Activated gamma-delta T cell treated with anti-CD3 and anti-CD28 coated beads, Interleukin-2, amount 50 U/mL, for 16 hours (primary cell): ENCODE measurements around the gene FBXW12.
"Not testable (repeated sequence)": the region's sequence is repeated elsewhere in the genome, so short reads cannot be mapped to it uniquely, and the experiment has no call there.

Experiments
- DNase-seq: peaks from one replicate; pipeline ENCODE4 v3.0.0-alpha.2; 2020; ENCODE audit warnings: low read depth

The FBXW12 gene, protein sequence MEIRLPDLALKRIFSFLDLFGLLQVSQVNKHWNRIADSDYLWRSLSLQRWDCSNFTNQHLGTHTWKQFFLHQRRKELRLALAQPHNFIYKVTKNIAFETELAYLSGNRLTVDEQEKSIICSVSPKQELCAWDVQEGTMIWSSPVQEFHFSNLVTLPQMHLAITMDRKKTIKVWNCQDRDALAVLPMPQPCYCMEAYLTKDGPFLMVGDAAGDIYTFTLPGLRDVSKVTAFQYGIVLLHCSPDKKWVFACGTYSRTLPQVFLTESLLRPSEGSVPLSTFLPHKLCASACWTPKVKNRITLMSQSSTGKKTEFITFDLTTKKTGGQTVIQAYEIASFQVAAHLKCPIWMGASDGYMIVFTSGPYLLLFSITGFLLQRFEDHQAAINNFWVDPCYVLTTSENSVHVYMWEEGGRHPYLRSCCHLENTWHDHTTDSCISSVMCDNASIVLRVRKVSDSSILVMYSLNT

DNA sequence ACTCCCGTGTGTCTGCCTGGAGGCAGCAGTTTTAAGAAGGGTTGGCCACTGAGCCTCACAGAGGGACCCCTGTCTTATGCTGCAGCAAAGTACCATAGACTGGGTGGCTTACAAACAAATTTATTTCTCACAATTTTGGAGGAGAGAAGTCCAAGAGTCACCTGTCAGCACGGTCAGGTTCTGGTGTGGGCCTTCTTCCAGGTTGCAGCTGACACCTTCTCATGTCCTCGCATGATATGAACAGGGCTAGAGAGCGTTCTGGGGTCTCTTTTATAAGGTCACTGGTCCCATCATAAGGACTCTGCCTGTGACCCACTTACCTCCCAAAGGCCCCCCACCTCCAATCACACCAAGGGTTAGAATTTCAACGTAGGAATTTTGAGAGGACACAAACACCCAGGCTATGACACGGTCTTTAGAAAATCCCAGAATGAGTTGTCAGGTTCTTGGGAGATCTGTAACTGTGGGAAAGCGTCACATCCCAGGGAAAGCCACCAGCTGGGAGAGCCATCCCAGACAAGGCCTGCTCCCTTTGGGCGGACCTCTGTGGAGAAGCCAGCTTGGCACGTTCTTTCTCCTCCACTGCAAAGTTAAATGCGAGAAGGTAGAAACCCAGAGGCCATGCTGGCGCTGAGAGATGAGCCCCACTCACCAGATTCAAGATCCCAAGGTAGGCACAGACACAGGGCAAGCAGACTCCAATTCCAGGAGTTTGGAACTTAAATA lies at the start of gene FBXW12:
TSS of gene FBXW12 (plus strand) at position 569 of the 726 bp plus-strand sequence. CDS start 549 bp downstream, outside the sequence.
- no peak for DNase-seq

- not testable (repeated sequence) for DNase-seq
These were observed 40.1 kb upstream of the FBXW12 start for GRCh38 chr3:48331706-48332435.

DNA sequence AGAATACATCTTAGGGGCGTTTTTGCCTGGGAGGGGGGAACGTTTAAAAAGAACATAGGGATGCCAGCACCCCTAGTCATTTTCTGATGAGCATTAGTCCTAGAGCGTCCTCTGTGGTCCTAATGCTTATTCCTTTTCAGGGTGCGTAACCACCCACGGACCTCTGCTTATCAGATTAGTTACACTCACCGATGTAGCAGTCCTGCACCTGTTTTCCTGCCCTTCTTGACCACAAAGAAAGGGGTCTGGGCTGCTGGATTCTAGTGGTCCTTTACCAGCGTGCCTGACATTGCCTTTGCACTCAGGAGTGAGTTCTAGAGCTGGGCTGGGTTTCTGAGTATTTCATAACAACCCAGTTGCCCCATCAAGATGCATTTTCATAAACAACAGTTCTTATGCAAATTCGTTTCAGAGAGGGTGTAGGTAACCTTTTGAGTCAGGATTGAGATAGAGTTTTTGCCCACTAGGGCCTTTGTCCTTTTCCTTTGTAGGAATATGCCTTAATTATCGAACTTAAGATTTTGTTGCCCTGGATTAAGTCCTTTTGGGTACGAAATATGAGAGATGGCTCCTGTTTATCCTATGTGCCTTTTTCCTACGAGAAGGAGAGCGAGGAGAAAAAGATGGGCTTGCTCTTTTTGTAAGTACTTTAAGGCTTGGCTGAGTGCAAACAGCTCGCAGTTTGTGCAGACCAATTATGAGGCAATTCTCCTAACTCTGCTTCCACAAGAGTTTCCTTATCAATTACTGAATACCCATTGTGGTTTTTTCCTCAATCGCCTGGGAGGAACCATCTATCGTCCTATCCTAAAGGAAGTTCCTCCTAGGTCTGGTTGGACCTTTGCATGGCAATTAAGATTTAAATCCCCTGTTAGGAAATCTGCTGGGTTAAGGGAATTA lies 38.4 kb upstream of the FBXW12 start, which contains the start of gene SPINK8:
TSS of gene SPINK8 (minus strand) at position 316 of the 900 bp plus-strand sequence. CDS start 5,320 bp downstream, outside the sequence.
- DNase-seq: not testable (repeated sequence)

GRCh38 chr3:48334605-48335004 lies 37.4 kb upstream of the FBXW12 start:
- no peak for DNase-seq

- not testable (repeated sequence) for DNase-seq
These were observed 36.7 kb upstream of the FBXW12 start for GRCh38 chr3:48335286-48335685.

DNA sequence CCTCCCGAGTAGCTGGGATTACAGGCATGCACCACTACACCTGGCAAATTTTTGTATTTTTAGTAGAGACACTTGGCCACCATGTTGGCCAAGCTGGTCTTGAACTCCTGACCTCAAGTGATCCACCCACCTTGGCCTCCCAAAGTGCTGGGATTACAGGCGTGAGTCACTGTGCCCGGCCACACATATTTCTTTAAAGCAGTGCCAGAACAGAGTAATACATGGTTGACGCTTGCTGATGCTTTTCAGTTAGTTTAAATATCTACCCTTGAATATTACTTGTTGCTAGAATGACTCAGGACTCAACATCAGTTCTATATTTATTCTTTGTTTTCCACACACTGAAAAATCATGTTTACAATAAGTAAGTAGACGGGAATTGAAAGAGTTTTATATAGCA lies 34.5 kb upstream of the FBXW12 start:
- not testable (repeated sequence) for DNase-seq

DNA sequence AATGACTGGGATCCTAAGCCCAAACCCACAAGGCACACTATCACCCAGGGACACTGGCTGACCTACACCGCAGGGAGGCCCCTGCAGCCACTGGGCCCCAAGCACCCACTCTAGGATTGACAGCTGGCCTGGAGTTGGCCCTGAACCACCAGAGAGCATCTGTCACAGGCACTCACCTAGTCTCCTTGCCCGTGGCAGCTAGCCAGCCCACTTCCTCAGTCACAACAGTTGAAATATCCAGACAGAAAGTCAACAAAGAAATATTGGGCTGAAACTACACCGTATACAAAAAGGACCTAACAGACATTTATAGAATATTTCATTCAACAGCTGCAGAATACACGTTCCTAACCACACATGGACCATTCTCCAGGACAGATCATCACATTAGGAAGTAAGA lies 33.4 kb upstream of the FBXW12 start:
- DNase-seq: no peak

- DNase-seq: no peak
These were observed 28.6 kb upstream of the FBXW12 start for GRCh38 chr3:48343432-48343831.

DNA sequence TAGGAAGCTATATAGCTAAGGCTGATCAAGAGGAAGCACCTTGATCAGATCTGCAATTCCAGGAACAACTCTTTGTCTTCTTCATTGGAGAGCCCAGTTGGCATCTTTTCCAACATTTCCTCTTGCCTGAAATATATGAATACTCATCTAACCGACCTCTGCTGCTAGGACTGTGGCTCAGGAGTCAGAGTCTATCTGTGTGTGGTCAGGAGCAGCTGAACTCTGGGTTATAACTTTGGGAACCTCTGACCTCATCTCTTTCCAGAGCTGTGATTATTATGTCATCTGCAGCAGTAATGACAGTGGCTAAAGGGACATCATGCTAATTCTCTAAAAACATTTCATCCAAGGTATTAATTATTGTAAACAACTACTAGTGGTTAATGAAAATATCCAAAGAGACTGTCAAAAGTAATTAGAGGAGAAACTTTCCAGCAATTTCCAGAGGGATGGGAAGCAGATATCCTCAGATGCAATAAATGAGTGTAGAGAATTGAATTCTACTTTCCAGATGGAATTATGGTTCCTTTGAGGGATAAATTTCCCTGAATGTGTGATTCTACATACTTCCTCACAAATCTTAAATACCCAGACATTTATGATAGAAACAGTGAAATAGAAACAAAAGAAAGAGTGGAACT lies 27.0 kb upstream of the FBXW12 start:
- DNase-seq: no peak

DNA sequence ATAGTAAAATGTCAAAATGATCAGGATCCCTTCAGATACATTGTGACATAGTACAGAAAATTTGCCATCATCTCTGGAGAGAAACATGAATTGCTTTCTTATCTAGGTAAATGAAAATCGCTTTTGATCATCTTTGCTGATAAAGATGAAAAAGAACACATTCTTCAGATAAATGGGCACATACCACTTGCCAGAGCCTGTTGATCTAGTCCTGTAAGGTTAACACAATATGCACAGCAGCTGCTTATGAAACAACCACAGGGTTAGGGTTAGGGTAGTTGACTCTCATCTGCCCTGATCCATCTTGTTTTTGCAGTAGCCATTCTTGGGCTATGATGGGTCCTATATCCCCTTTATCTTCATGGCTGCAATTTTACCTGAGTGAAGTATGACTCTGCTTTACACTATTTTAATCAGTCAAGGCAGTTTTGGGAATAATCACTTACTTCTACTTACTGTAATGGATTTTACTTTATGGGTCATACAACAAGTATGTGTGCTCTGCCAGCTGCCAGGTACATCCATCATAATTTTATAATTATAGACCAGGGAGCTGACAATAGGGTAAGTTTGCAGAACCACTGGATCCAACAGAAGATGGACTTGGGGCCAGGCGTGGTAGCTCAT lies 26.0 kb upstream of the FBXW12 start:
- DNase-seq: no peak

DNA sequence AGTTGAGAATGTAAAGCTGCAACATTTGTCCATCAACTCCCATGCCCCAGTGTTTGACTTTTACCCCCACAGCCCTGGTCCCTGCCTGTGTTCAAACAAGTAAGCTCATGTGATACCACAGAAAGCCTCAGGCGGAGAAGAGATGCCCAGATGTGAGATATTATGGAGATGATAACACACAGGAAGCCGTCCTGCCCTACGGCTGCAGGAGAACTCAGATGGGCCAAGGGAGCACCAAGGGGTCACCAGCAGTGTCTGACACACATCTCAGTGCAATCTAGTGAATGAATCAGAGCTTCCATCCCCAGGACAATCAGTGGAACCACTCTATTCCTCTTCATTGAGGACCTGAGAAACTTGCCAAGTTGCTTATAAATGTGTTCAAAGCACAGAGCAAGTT lies 24.5 kb upstream of the FBXW12 start:
- DNase-seq: no peak

DNA sequence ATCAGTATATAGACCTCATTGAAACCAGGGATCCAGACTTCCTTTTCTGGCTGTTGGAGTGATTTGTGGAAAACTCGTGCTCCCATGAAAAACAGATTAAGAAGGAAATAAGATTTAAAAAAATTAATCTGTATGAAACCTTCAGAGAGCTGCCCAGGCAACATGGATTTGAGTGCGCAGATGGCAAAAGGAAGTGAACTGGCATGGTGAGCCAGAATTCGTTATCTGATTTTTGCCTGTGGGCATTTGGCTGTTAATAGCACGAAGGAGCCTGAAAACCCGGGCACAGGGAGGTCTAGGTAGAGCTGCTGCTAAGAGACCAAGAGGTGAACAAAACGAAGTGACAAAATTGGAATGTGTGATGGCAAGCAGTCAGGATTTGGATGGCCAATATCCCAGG lies 19.5 kb upstream of the FBXW12 start:
- DNase-seq: no peak

GRCh38 chr3:48353987-48354386 lies 18.0 kb upstream of the FBXW12 start:
- DNase-seq: no peak

DNA sequence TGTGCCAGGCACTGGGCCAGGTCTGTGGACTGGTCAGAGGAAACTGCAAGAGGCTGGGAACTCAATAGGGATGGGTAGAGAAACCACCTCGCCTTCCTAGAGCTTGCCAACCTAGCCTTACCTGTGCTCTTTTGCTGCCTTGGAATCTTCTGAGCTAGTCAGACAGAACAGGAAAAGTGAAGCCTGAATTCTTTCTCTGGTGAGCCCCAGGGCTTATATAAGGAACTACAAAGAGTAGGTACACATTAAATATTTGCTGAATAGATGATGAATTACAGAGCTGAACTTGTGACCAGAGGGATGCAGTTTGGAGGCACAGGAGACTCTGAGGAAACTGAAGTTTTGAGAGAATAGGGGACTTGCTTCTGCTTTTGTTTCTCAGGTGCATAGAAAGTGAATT lies 15.6 kb upstream of the FBXW12 start:
- no peak for DNase-seq

DNA sequence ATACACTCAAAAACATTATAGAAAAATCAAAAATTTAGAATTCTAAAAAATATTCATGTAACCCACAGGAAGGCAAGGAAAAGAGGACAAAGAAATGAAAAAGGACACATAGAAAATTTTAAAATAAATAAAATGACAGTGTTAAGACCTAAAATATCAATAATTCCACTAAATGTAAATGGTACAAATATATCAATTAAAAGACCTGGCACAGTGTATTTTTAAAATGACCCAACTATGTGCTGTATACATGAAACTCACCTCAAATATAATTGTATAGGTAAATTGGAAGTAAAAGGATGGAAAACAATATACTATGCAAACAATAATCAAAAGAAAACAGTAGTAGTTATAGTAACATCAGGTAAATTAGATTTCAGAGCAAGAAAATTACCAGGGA lies 10.1 kb upstream of the FBXW12 start:
- DNase-seq: no peak

GRCh38 chr3:48364840-48365239 lies 7.2 kb upstream of the FBXW12 start:
- no peak for DNase-seq

GRCh38 chr3:48367201-48367600 lies 4.8 kb upstream of the FBXW12 start:
- DNase-seq: no peak

GRCh38 chr3:48369693-48370332 lies 2.2 kb upstream of the FBXW12 start:
- DNase-seq: no peak

DNA sequence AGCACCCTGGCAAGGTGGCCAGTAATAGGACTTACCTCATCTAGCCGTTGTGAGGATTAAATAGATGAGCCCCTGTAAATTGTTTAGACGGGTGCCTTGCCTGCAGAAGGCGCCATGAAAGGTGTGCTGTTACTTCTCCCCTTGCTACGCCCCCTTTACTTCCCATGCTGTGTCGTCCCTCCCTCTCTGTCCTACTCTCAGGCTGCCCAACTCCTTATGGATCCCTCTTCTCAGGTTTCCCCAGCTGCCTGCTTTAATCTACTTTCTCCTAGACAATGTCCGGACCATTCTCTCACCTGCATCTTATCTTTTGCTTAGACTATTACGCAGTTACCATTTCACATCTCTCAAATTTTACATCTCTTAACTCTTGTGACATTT lies 1.7 kb upstream of the FBXW12 start:
- DNase-seq: no peak

DNA sequence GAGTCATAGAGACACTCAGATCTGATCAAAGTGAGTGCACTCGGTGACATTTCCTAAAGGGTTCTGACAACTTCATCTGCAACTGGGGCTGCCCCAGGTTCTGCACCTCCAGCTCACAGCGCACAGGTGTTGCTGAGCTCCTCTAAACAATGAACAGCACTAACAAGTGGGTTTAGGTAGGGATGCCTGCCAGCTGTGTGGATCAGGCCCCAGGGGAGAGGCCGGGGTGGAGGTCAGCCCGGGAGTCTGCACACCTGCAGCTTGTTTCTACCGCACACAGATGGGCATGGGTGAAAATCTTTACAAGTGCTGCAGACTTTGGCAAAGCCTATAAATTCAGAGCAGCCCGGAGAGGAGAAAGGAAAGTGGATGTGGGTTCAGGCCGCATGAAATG lies 355 bp downstream of the FBXW12 start:
- DNase-seq: no peak
